Nephron (organoid): ENCODE measurements around the gene ADM.
"Not testable (repeated sequence)": the region's sequence is repeated elsewhere in the genome, so short reads cannot be mapped to it uniquely, and the experiment has no call there.

Experiments used
- H3K27ac Mint-ChIP-seq, 3 experiments: 2 replicates each; pipeline ENCODE4 v1.8.0; 2020; ENCODE audit warnings: mixed read lengths in 3 of 3, mild to moderate bottlenecking in 2 of 3, moderate library complexity in 1 of 3
- H3K27me3 Mint-ChIP-seq: 2 replicates; pipeline ENCODE4 v1.8.0; 2021; ENCODE audit warnings: low read depth, mild to moderate bottlenecking, moderate library complexity, mixed read lengths
- H3K36me3 Mint-ChIP-seq: 2 replicates; pipeline ENCODE4 v1.8.0; 2020; ENCODE audit warnings: low read depth, mixed read lengths
- H3K4me1 Mint-ChIP-seq: 2 replicates; pipeline ENCODE4 v1.8.0; 2020; ENCODE audit warnings: mixed read lengths
- H3K4me3 Mint-ChIP-seq, 3 experiments: 2 replicates each; pipeline ENCODE4 v1.8.0; 2020; ENCODE audit warnings: mild to moderate bottlenecking in 3 of 3, mixed read lengths in 3 of 3, moderate library complexity in 2 of 3
- H3K9me3 Mint-ChIP-seq: 2 replicates; pipeline ENCODE4 v1.8.0; 2020; ENCODE audit warnings: mixed read lengths
- TF ChIP-seq, protein P1 (sequence below), 3 experiments: fragments of 200-600 bp; sonication (generic); IDR thresholded peaks; one replicate each; pipeline ENCODE4 v1.5.0; 2021; ENCODE audit warnings: antibody characterized with exemption in 3 of 3; ENCODE audit not compliant: unreplicated experiment in 3 of 3

ADM gene, protein sequence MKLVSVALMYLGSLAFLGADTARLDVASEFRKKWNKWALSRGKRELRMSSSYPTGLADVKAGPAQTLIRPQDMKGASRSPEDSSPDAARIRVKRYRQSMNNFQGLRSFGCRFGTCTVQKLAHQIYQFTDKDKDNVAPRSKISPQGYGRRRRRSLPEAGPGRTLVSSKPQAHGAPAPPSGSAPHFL

DNA sequence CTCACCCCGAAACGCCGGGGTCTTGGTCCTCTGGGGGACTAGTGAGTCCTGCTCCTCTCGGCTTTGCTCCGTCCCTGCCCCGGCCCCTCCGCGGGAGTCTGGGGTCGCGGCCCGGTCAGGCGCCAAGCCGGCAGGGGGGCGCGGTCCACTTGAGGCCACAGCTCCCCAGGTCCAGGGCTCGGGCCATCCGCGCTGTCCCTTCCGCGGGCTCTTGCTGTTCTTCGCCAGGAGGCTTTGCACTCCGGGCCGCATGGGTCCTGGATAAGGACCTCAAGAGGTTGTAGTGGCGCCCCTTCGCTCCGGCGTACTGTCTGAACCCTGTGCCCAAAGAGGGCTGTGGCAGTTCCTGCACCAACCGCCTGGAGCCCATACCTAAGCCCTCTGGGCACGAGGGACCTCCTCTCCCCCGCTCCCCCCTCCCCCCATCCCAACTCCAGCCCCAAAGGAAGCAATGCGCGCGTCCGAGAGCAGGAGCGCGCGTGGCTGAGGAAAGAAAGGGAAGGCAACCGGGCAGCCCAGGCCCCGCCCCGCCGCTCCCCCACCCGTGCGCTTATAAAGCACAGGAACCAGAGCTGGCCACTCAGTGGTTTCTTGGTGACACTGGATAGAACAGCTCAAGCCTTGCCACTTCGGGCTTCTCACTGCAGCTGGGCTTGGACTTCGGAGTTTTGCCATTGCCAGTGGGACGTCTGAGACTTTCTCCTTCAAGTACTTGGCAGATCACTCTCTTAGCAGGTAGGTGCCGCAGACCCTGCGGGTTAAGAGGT, at the start of gene ADM:
Gene ADM (plus strand): TSS at position 579 of the 767 bp plus-strand sequence. CDS start 628 bp downstream, outside the sequence.
- TF ChIP-seq, protein P1, sequence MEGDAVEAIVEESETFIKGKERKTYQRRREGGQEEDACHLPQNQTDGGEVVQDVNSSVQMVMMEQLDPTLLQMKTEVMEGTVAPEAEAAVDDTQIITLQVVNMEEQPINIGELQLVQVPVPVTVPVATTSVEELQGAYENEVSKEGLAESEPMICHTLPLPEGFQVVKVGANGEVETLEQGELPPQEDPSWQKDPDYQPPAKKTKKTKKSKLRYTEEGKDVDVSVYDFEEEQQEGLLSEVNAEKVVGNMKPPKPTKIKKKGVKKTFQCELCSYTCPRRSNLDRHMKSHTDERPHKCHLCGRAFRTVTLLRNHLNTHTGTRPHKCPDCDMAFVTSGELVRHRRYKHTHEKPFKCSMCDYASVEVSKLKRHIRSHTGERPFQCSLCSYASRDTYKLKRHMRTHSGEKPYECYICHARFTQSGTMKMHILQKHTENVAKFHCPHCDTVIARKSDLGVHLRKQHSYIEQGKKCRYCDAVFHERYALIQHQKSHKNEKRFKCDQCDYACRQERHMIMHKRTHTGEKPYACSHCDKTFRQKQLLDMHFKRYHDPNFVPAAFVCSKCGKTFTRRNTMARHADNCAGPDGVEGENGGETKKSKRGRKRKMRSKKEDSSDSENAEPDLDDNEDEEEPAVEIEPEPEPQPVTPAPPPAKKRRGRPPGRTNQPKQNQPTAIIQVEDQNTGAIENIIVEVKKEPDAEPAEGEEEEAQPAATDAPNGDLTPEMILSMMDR (IDR thresholded peaks at IDR 0.05; ENCODE audit: unreplicated experiment in 3 of 3): peak; percentile 38 to 62 (median 53)
- H3K27me3 Mint-ChIP-seq: peaks cover 85% of the 10 kb centered on the region
- peaks cover 51% of the 10 kb centered on the region for H3K4me1 Mint-ChIP-seq
- H3K27ac Mint-ChIP-seq: peak within 1 kb of the TSS; percentile 19 to 94 (median 94)
- H3K36me3 Mint-ChIP-seq: no peaks in the 10 kb centered on the region
- peak within 1 kb of the TSS; percentile 92 to 100 (median 95) for H3K4me3 Mint-ChIP-seq
- no peaks in the 10 kb centered on the region for H3K9me3 Mint-ChIP-seq

DNA sequence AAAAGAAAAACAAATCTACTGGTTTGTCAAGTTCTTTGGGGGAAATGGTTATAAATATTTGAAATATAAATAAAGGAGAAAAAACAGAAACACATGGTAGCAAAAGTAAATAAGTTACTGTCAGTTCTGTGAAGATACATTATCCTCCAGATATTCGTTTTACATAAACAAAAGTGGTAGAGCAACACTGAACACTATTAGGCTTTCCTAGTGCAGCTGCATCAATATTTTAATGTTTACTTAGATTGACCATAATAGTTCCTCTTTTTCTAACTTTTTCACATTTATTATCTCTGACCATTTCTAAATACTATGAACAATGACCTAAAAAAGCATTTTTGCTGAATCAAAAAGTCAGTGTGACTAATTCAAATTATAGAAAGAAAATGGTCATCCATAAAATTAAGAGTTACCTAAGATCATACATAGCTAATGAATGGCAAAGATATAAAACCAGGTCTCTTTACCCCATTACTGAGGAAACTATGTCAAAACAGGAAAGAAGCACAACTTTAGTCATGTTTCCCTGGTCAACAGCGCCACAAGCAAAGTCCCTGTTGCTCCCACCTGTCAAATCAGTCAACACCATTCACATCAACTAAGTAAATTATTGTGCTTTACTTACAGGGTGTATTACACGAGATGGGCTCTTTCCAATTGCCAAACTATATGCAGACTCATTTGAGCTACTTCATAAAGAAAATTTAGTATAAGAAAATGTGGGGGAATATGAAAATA, 49.3 kb upstream of the ADM start:
- Mint-ChIP-seq H3K4me1 (peaks cover 7% of the 10 kb centered on the region), H3K9me3 (no peaks in the 10 kb centered on the region), H3K4me3 (no peak overlapping the region), H3K27me3 (no peaks in the 10 kb centered on the region), H3K36me3 (peaks cover 3% of the 10 kb centered on the region), H3K27ac (no peak overlapping the region)
- TF ChIP-seq, protein P1 (IDR thresholded peaks at IDR 0.05; ENCODE audit: unreplicated experiment in 3 of 3): no peak

DNA sequence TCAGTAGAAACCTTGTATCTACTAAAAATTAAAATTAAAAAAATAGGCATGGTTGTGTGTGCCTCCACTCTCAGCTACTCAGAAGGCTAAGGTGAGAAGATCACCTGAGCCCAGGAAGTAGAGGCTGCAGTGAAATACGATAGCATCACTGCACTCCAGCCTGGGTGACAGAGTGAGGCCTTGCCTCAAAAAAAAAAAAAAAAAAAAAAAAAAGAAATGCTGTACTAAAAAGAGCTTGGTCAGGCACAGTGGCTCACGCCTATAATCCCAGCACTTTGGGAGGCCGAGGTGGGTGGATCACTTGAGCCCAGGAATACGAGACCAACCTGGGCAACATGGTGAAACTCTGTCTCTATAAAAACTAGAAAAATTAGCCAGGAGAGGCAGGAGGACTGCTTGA, 47.4 kb upstream of the ADM start:
- Mint-ChIP-seq H3K27ac (no peak overlapping the region), H3K36me3 (peaks cover 3% of the 10 kb centered on the region), H3K27me3 (no peaks in the 10 kb centered on the region), H3K9me3 (no peaks in the 10 kb centered on the region), H3K4me3 (no peak overlapping the region), H3K4me1 (peaks cover 7% of the 10 kb centered on the region)
- TF ChIP-seq, protein P1 (IDR thresholded peaks at IDR 0.05; ENCODE audit: unreplicated experiment in 3 of 3): no peak

DNA sequence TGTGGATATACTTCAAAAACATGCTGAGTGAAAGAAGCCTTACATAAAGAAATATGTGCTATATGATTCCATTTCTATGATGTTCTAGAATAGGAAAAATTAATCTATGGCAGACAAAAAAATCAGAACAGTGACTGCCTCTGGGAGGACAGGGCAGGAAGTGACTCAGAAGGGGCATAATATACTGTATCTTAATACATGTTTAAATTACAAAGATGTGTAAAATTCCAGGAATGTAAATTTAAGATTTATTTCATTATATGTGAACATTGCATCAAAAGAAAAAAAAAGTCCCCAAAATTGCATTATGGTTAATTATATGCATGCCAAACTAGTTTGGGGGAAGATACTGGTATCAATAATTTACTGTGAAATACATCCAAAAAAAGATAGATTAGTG, 43.1 kb upstream of the ADM start:
- no peak overlapping the region for H3K4me3 Mint-ChIP-seq
- no peak overlapping the region for H3K27ac Mint-ChIP-seq
- no peaks in the 10 kb centered on the region for H3K4me1 Mint-ChIP-seq
- no peaks in the 10 kb centered on the region for H3K36me3 Mint-ChIP-seq
- H3K27me3 Mint-ChIP-seq: no peaks in the 10 kb centered on the region
- H3K9me3 Mint-ChIP-seq: no peaks in the 10 kb centered on the region
- TF ChIP-seq, protein P1 (IDR thresholded peaks at IDR 0.05; ENCODE audit: unreplicated experiment in 3 of 3): no peak

DNA sequence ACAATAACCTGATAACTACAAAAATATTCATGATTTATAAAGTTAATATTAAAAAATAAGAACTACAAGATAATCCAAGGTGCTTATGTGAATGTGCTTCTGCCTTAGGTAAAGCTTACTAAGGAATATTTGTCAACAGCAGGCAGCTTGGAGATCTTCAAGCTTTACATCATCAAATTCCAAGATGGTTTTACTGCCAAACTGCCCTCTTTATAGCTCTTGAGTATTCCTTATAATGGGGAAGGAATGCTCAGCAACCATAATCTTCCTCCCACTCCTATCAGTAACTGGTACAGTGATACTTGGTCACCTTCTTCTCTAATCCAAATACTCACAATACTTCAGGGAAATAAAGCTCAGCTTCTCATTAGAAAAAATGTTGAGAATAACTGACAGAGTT, 40.9 kb upstream of the ADM start:
- TF ChIP-seq, protein P1 (IDR thresholded peaks at IDR 0.05; ENCODE audit: unreplicated experiment in 3 of 3): no peak
- no peak overlapping the region for H3K4me3 Mint-ChIP-seq
- no peaks in the 10 kb centered on the region for H3K4me1 Mint-ChIP-seq
- no peaks in the 10 kb centered on the region for H3K36me3 Mint-ChIP-seq
- H3K9me3 Mint-ChIP-seq: no peaks in the 10 kb centered on the region
- H3K27me3 Mint-ChIP-seq: no peaks in the 10 kb centered on the region
- H3K27ac Mint-ChIP-seq: no peak overlapping the region

DNA sequence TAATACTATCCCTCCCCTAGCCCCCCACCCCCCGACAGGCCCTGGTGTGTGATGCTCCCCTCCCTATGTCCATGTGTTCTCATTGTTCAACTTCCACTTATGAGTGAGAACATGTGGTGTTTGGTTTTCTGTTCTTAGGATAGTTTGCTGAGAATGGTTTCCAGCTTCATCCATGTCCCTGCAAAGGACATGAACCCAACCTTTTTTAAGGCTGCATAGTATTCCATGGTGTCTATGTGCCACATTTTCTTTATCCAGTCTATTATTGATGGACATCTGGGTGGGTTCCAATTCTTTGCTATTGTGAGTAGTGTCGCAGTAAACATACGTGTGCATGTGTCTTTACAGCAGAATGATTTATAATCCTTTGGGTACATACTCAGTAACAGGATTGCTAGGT, 40.2 kb upstream of the ADM start:
- H3K27me3 Mint-ChIP-seq, H3K36me3 Mint-ChIP-seq, H3K27ac Mint-ChIP-seq, H3K9me3 Mint-ChIP-seq, H3K4me3 Mint-ChIP-seq, H3K4me1 Mint-ChIP-seq: not testable (repeated sequence)
